Thyroid gland (tissue), 4 donors: Measurements from ENCODE around the gene FAM171A1. TPM values are rescaled to one million over a fixed set of nuclear protein-coding genes. Genes with fewer than 3 reads are reported as not detected.
A peak's percentile ranks its signal among the peaks of the same experiment; 100 is the strongest.

Experiments used
- DNase-seq, 2 donors: peaks; one replicate each; pipeline ENCODE4 v3.0.0-alpha.2; 2019
- H3K27ac ChIP-seq, 3 donors: fragments of 200-600 bp; sonication (generic); 1 replicate in 2 of 3; 2 replicates in 1 of 3; pipeline ENCODE4 v1.5.1; 2016 to 2019; ENCODE audit warnings: mild to moderate bottlenecking in 1 of 3, moderate library complexity in 1 of 3
- H3K27me3 ChIP-seq: fragments of 200-600 bp; sonication (generic); one replicate; pipeline ENCODE4 v1.5.1; 2019
- H3K36me3 ChIP-seq, 2 donors: fragments of 200-600 bp; sonication (generic); one replicate each; pipeline ENCODE4 v1.5.1; 2016 to 2019
- H3K4me1 ChIP-seq, 2 donors: fragments of 200-600 bp; sonication (generic); one replicate each; pipeline ENCODE4 v1.5.1; 2017 to 2019
- H3K4me3 ChIP-seq, 3 donors: fragments of 200-600 bp; sonication (generic); replicated peaks in 1 of 3; 1 replicate in 2 of 3; 2 replicates in 1 of 3; pipeline ENCODE4 v1.5.1; 2016; ENCODE audit warnings: mild to moderate bottlenecking in 1 of 3
- H3K9me3 ChIP-seq: fragments of 200-600 bp; sonication (generic); one replicate; pipeline ENCODE4 v1.5.1; 2017
- POLR2A ChIP-seq, 2 donors: fragments of 450-650 bp; IDR thresholded peaks; one replicate each; pipeline ENCODE4 v1.6.1; 2017; ENCODE audit warnings: antibody characterized with exemption in 2 of 2, mild to moderate bottlenecking in 2 of 2, moderate library complexity in 1 of 2
- WGBS, 2 donors: methylation state at CpG; one replicate each; pipeline ENCODE4 v1.1.5; 2017; 5-methylcytosine and 5-hydroxymethylcytosine counted together
- intact Hi-C: fragments of 100-400 bp; cut with DNase I; formaldehyde crosslinking; loops from one replicate; pipeline ENCODE4 v1.15.1; 2023
- total RNA-seq, 4 donors: library from RNA; depleted of rRNA; stranded (reverse); fragments of >200 nt; gene quantifications; one replicate each; pipeline ENCODE4 v1.2.3, GENCODE V29; 2016
- TF ChIP-seq, protein P1 (sequence below), 6 experiments: fragments of 200-600 bp in 3 of 6; fragments of 450-650 bp in 3 of 6; sonication (generic) in 3 of 6; IDR thresholded peaks; one replicate each; pipeline ENCODE4 v1.5.1; 2016 to 2019; ENCODE audit warnings: antibody characterized with exemption in 6 of 6, mild to moderate bottlenecking in 2 of 6, inconsistent platforms in 1 of 6, moderate library complexity in 1 of 6

Gene FAM171A1
- total RNA-seq, 4 donors from 2014 or later: 10.2 to 14.9 (median 13.3) TPM

DNA sequence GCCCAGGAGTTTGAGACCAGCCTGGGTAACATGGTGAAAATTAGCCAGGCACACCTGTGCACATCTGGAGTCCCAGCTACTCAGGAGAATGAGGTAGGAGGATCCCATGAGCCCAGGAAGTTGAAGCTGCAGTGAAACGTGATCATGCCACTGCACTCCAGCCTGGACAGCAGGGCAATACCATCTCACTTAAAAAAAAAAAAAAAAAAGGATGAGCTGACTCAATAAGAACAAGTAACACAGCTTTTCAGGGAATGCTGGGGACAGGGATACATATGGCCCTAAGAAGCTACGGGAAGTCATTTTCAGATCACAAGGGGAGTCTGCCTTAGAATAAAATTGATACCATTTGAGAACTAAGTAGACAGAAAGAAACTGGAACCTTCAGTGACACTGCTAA lies 41.7 kb downstream of the FAM171A1 start:
- no peak for TF ChIP-seq POLR2A (IDR thresholded peaks at IDR 0.05)
- TF ChIP-seq, protein P1, sequence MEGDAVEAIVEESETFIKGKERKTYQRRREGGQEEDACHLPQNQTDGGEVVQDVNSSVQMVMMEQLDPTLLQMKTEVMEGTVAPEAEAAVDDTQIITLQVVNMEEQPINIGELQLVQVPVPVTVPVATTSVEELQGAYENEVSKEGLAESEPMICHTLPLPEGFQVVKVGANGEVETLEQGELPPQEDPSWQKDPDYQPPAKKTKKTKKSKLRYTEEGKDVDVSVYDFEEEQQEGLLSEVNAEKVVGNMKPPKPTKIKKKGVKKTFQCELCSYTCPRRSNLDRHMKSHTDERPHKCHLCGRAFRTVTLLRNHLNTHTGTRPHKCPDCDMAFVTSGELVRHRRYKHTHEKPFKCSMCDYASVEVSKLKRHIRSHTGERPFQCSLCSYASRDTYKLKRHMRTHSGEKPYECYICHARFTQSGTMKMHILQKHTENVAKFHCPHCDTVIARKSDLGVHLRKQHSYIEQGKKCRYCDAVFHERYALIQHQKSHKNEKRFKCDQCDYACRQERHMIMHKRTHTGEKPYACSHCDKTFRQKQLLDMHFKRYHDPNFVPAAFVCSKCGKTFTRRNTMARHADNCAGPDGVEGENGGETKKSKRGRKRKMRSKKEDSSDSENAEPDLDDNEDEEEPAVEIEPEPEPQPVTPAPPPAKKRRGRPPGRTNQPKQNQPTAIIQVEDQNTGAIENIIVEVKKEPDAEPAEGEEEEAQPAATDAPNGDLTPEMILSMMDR (IDR thresholded peaks at IDR 0.05): no peak
- H3K36me3 ChIP-seq: no peaks in the 10 kb centered on the region
- intact Hi-C loops: no loop called here
- DNase-seq: no peak
- H3K27ac ChIP-seq: no peak overlapping the region
- WGBS, 2 donors: 64 to 82% methylated on average over 2 of the region's 2 CpGs
- H3K4me1 ChIP-seq: no peaks in the 10 kb centered on the region
- no peak overlapping the region for H3K4me3 ChIP-seq
- H3K9me3 ChIP-seq: no peaks in the 10 kb centered on the region
- no peaks in the 10 kb centered on the region for H3K27me3 ChIP-seq

DNA sequence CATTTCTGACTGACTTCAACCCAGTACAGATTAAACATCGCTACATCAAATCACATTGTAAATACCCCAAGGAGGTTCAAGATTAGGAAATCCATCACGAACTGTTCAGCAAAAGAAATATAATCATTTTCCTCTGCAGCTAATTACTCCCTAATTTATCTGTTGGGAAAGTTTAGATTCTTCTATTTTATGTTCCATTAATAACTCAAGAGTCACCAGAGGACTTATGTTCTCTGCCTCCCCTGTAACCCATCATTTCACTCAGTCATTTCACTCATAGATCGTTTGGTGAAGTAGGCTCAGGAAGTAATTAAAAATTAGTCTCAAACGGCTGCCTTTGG lies 45.2 kb downstream of the FAM171A1 start:
- no peak for DNase-seq
- intact Hi-C loops: no loop called here
- Histone ChIP-seq H3K9me3 (no peaks in the 10 kb centered on the region), H3K36me3 (no peaks in the 10 kb centered on the region), H3K4me3 (no peak overlapping the region), H3K27ac (peak overlapping the region in 2 of 3 donors; percentile 18 to 63), H3K4me1 (peaks cover 0 to 13% of the 10 kb centered on the region in 2 donors), H3K27me3 (no peaks in the 10 kb centered on the region)
- 56 to 74% methylated on average over 4 of the region's 4 CpGs for WGBS, 2 donors
- TF ChIP-seq POLR2A (IDR thresholded peaks at IDR 0.05): no peak
- TF ChIP-seq, protein P1 (IDR thresholded peaks at IDR 0.05): no peak

DNA sequence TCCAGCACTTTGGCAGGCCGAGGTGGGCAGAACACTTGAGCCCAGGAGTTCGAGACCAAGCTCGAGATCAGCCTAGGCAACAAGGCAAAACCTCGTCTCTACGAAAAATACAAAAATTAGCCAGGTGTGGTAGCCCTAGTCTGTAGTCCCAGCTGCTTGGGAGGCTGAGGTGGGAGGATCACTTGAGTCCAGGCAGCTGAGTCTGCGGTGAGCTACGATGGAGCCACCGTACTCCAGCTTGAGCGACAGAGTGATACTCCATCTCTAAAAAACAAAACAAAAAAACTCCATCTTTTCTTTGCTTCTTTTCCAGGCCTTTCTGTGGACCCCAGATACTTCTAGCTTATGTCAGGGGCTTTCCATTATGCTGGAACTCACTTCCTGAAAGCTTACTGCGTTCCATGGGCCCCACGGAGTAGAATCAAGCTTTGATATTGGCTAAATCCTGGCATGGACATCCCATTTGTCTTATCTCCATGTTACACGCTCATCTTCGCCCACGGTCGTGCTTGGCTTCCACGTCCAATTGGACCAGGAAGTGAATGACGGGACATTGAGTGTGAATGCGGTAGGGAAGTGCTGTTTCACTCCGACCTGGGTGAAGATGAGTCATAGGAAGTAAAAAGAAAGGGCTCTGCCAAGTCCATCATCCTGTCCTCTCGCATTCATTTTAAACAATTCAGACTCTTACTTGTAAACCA lies 45.7 kb downstream of the FAM171A1 start:
- Histone ChIP-seq H3K4me1 (peaks cover 0 to 13% of the 10 kb centered on the region in 2 donors), H3K27me3 (no peaks in the 10 kb centered on the region), H3K4me3 (no peak overlapping the region), H3K27ac (peak overlapping the region in 2 of 3 donors; percentile 17 to 63), H3K36me3 (no peaks in the 10 kb centered on the region), H3K9me3 (no peaks in the 10 kb centered on the region)
- TF ChIP-seq POLR2A (IDR thresholded peaks at IDR 0.05): no peak
- TF ChIP-seq, protein P1 (IDR thresholded peaks at IDR 0.05): no peak
- intact Hi-C loops: no loop called here
- whole genome bisulfite sequencing, 2 donors: 82 to 83% methylated on average over 20 of the region's 20 CpGs
- peak in 1 of 2 donors; percentile 10 for DNase-seq

DNA sequence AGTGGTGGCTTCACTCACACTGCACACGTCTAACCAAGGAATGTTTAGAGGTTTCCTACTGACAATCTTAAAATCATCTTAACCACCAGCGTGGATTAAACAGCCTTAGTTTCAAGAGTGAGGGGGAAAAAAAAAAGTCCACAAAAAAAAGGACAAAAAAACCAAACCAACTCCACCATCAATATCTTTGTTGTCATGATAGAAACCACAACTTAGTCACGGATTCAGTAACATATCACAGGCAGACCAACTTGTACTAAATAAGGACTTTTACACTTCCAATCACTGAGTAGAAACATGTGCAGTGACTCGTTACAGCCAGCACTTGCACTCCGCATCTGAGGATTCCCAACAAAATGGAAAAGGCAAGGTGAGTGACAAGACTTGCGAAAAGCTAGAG lies 46.5 kb downstream of the FAM171A1 start:
- peaks cover 0 to 13% of the 10 kb centered on the region in 2 donors for H3K4me1 ChIP-seq

DNA sequence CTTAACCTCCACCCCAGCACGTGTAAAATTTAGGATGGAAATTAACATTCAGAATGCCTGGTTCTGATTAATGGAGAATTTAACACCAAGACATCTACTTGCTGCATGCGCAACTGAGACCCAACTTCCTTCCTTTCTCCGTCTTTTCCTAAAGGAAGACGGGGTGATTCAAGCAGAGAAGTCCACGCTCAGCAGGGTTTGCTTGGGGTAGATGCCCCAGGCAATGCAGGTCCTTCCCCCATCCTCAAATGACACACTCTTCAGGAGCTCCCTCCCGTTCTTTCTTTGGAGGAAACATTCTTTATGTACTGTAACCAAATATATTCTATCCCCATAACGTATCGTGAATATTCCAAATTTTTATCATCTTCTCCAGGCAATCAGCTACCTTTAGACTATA lies 47.0 kb downstream of the FAM171A1 start:
- Histone ChIP-seq H3K36me3 (no peaks in the 10 kb centered on the region), H3K4me1 (peaks cover 0 to 13% of the 10 kb centered on the region in 2 donors), H3K9me3 (no peaks in the 10 kb centered on the region), H3K27me3 (no peaks in the 10 kb centered on the region), H3K27ac (no peak overlapping the region), H3K4me3 (no peak overlapping the region)
- no peak for TF ChIP-seq POLR2A (IDR thresholded peaks at IDR 0.05)
- TF ChIP-seq, protein P1 (IDR thresholded peaks at IDR 0.05): no peak
- intact Hi-C loops: no loop called here
- no peak for DNase-seq
- 88 to 90% methylated on average over 8 of the region's 8 CpGs for WGBS, 2 donors

More for the DNA sequence above, 46.5 kb downstream of the FAM171A1 start:
- TF ChIP-seq POLR2A (IDR thresholded peaks at IDR 0.05): no peak
- TF ChIP-seq, protein P1 (IDR thresholded peaks at IDR 0.05): no peak
- intact Hi-C loops: no loop called here
- Histone ChIP-seq H3K27me3 (no peaks in the 10 kb centered on the region), H3K4me3 (no peak overlapping the region), H3K27ac (no peak overlapping the region), H3K36me3 (no peaks in the 10 kb centered on the region), H3K9me3 (no peaks in the 10 kb centered on the region)
- no peak for DNase-seq
- 68 to 86% methylated on average over 6 of the region's 6 CpGs for WGBS, 2 donors
